Measurements from ENCODE around the gene AFF3.

AFF3 gene

DNA sequence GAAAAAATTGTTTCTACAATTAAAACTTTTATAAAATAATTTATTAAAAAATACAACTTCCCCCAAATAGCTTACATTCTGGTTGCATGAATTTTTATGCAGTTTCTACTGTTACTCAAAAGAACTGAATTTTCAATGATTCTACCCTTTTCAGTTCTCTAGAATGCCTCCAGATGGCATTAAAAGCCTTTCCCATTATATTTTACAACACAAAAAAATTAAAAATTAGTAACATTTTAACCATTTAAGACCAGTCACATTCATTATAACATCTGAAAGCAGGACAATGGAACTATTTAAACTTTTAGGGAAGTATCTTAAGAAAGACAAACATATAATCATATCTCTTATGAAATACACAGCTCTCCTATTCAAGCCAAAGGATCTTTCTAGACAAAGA, 416.6 kb downstream of the AFF3 start:
- in situ Hi-C loops (cut with HindIII; ENCODE audit: low sequenced_read_pairs), result no loop called here

DNA sequence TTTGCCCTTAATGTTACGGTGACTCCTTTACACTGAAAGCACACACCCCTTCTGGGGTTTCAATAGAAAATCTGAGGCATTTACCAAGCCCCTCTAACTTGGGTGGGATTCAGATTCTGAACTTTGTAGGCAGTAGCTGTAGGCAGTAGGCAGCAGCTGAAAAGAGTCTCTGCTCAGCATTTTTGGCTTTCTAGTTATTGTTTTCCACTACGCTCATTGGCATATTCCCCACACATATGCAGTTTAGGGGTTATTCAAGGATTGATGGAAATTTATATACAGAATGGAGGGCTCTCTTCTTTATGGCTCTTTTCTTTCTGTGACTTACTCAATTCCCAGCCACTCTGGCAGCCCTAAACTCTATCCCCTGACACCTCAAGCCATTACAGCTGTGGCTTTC, 419.9 kb downstream of the AFF3 start:
- in situ Hi-C loops (cut with HindIII; ENCODE audit: low sequenced_read_pairs), result no loop called here

DNA sequence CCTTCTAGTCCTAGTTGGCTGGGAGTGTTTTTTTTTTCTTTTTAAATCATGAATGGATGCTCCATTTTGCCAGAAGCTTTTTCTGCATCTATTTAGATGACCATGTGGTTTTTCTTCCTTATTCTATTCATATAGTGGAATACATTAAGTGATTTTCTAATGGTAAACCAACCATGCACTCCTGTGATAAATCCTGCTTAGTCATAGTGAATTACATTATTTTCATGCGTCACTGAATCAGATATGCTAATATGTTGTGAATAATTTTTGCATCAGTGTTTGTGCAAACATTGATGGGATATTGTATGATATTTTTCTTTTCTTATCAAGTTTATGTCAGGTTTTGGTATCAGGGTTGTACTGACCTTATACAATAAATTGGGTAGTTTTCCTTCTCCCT, 423.3 kb downstream of the AFF3 start:
- in situ Hi-C loops (cut with HindIII; ENCODE audit: low sequenced_read_pairs), result no loop called here

DNA sequence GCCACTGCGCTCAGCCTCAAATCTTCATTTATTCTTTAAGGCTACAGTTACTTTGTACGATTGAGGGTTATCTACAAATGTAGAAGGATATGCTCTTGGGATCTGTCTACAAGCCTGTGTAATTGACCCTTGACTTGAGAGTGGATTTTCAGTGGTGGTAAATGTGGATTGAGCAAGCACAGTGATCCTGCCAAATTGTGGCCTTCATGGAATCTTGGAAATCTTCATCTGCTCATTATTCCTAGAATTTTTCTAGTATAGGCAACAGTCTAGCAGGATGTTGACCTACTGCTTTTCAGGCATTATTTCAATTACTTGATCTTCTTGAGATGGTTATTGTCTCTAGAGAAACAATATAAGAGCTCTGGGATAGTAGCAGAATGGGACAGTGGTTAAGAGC, 426.4 kb downstream of the AFF3 start:
- in situ Hi-C loops (cut with HindIII; ENCODE audit: low sequenced_read_pairs), result no loop called here

DNA sequence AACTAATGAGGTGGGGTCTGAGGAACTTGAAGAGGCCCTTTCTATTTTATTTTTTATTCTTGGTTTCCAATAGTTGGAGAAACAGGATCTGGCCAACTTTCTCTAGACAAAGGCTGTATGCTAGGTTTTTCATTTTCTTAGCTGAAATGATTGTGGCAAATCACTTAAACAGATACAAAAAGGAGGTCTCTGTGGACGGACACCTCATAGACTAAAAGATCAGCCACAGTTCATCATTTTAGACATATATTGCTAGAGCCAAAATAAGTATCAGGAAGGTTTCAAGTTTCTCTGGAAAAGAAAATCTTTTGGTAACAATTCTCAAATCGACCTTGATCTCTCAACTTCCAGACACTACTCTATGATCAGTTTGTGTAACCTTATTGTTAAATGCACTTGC, 428.0 kb downstream of the AFF3 start:
- in situ Hi-C loops (cut with HindIII; ENCODE audit: low sequenced_read_pairs), result no loop called here

DNA sequence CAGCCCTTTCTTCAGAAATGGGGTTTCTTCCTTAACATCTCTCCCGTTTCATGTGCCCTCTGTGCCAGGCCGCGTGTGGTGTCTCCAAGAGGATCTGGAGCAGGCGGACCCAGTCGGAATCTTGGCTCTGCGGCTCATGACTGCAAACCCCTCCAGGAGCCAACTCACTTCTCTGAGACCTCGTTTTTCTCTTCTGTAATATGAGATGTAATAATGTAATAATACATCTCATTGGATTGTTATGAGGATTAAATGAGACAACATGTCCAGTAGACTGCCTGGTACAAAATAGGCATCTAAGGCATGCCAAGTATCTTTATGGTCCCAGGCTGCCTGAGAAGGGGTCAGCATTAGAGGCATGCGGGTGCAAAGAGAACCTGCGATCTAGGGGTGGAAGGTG, 431.2 kb downstream of the AFF3 start:
- in situ Hi-C loops (cut with HindIII; ENCODE audit: low sequenced_read_pairs), result no loop called here

DNA sequence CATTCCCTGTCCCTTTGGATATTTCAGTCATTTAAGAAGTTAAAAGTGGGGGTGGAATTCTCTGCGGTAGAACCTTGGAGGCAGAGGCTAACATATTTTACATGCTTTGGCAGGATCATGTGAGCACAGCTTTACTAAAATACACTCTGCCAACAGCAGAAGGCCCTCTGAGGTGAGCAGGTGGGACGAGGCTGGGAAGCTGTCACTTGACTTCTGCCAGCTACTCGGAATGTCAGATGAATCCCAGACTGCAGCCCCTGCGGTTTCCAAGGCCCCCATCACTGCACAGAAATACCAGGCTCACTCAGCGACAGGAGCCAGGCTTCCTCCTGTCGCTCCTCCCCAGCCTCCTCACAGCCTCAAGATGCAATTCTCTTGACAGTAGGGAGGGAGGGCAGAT, 431.7 kb downstream of the AFF3 start:
- in situ Hi-C loops (cut with HindIII; ENCODE audit: low sequenced_read_pairs), result no loop called here

DNA sequence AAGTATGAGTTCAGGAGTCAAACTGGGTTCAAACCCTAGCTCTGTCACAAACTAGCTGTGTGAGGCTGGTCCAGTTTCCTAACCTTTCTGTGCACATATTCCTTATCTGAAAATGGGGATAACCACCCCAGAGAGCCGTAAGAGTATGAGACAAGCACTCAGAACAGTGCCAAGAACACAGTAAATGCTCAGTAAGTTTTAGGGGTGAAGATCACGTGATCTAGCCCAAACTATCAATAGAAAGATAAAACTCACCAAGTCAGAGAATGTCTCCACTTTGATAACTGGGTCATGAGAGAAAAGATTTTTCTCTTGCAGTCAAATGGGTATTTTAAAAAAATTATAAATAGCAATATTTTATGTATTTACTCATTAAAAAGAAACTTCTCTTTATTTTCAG, 433.2 kb downstream of the AFF3 start:
- in situ Hi-C loops (cut with HindIII; ENCODE audit: low sequenced_read_pairs), result no loop called here

DNA sequence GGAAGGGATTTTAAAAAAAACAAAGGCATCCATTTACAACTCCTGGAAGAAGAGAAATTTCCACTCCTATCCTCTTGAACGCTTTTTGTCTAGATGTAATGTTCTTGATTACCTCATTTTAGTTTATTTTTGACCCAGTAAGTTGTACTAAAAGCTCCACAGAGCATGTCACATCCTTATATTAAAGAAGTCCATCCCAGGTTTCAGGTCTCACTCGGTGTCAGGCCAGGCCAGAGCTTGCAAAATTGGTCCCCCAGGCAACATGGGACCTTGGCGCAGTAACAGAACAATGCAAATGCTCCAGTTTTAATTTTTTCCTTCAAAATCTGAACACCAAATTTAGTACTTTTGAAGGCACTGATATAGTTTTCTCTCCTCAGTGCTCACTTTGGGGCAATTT, 434.2 kb downstream of the AFF3 start:
- in situ Hi-C loops (cut with HindIII; ENCODE audit: low sequenced_read_pairs), result no loop called here

DNA sequence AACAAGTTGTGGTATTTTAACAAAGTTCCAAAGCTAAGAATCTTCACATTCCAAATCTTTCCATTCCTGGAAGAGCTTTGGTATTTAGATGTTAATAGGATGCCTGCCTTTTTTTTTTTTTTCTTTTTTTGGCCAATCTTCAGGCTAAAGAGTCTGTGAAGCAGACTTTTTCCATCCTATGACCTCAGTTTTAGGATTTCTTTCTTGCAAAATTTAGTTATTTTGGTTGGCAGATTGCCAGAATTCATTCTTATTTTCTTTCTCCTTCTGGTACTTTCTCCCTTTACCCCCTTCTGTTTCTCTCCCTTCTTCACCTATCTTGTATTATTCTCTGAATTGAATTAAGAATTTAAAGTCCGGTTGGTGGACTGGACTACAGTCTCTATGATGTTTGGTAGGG, 434.8 kb downstream of the AFF3 start:
- in situ Hi-C loops (cut with HindIII; ENCODE audit: low sequenced_read_pairs), result no loop called here

DNA sequence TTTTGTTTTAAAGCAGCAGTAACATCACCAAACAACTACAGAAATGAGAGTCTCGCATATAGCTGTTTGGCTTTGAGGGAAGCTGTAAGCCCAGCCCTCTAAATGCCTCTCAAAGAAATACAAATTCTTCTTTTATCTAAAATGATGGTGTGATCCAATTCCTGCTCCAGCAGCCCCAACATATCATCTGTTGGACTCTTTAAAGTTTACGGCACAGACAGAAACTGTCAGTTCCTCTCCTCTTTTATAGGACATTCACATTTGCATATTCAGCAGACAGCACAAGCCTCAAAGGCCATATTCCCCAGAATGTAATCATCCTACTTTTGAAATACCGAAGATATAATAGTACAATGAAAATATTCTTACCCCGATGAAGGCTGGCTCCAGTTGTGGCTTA, 435.7 kb downstream of the AFF3 start:
- in situ Hi-C loops (cut with HindIII; ENCODE audit: low sequenced_read_pairs), result no loop called here

DNA sequence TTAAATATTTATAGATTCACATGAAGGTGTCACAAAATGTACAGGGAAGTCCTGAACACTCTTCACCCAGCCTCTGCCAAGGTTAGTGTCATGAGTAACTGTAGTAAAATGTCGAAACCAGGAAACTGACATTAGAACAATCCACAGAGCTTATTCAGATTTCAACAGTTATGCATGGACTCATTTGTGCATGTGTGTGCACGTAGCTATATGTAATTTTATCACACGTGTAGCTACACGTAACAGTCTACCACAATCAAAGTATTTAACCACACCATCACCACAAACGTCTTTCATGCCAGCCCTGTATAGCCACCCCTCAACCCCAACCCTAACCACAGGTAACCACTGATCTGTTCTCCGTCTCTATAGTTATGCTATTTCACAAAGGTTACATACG, 440.9 kb downstream of the AFF3 start:
- in situ Hi-C loops (cut with HindIII; ENCODE audit: low sequenced_read_pairs), result no loop called here

DNA sequence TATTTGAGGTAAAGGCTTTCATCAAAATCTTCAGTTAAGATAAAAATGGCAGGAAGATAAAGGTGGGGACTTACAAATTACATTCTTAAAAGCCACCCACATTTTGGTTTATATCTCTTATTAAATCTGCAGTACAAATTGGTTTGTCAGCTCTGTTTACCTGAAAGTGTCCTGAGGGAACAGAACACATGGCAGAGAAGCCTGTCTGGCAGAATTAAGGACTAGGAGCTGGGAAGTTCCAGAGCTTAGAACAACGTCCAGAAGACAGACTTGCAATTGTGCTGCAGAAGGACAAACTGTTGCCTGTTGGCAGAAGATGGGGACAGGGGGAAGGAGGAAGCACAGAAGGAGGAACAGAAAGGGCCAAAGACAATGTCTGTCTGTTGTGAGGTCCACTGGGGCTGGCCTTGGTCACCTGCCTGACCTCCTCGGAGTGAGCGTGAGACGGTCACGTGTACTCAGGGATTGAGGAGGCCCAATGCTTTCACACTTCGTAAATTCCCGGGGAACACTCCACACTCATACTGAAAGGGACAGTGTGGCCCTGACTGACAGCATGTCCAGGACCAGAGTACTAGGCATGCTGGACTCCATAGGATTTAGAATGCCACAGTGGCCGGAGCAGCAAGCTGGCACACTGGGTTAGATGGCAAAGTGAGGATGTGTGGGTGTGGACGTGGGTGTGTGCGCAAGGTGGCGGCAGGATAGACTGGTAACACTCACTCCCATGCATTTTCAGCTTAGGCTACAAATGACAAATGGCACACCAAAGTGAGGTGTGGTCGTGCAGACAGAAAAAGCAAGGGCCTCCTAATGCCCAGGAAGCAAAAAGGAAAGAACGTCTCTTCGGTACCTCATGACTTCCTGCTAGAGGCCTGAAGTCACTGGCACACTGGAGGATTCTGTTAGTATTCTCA, 441.6 kb downstream of the AFF3 start:
- in situ Hi-C loops (cut with HindIII; ENCODE audit: low sequenced_read_pairs), result no loop called here

DNA sequence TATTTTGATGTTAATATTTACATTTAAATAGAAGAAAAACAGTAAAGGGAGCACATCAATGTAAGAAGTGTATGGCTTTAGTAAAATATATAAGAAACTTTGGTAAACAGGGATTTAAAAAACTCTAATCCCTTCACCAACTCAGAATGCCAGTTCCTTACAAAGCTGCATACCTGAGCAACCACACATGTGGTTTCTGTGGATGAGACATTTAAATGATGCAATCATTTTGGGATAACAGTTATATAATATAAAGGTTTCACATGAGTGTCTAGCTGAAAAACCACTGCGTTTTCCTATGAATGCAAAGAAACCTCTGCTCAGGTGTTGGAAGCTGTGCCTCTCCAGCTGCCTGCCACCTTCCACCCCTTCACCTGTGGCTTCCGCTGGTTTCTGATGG, 443.5 kb downstream of the AFF3 start:
- in situ Hi-C loops (cut with HindIII; ENCODE audit: low sequenced_read_pairs), result no loop called here

DNA sequence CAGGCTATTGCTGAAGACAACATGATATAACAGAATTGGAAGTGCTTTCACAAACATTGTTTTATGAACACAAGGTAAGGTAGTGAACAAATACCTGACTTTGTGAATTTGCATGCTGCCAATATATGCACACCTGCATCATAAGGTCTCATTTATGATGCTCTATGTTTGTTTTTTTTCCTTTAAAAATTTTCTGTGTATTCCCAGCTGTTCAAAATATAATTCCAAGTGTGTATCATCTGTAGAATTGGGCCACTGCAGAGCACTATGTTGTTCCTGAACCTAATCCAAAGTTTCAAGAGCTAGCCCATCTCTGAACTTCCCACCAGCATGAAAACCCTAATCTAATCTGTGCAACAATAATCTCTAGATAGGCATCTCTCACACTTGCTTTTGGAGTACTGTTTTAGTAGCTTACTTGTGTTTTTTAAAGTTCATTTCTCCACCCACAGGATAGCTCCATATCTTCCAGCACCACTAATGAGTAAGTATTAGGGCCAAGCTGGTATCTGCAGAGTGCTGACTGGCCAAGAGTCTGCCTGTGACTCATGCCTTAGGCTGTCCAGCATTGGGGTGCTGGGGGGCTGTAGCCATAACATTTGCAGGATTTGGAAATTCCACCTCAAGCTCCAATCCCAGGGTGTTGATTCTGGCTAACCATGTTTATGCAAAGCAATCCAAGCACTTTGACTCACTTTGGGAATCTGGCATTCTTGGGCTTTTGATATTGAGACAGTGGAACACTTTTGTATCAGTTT, 444.4 kb downstream of the AFF3 start:
- in situ Hi-C loops (cut with HindIII; ENCODE audit: low sequenced_read_pairs), result no loop called here

DNA sequence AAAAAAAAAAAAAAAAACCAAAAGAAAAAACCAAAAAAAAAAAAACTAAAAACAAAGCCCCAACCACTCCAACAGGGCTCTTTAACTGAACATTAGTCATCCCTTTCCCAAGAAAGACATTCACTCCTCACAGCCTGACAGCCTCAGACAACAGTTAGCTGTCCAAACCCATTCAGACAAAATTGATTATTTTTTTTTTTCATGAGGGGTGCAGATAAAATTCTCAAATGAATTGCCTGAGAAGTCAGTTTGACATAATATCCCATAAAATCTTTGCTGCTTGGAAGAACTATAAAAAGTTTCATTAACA, 446.5 kb downstream of the AFF3 start:
- in situ Hi-C loops (cut with HindIII; ENCODE audit: low sequenced_read_pairs), result no loop called here

DNA sequence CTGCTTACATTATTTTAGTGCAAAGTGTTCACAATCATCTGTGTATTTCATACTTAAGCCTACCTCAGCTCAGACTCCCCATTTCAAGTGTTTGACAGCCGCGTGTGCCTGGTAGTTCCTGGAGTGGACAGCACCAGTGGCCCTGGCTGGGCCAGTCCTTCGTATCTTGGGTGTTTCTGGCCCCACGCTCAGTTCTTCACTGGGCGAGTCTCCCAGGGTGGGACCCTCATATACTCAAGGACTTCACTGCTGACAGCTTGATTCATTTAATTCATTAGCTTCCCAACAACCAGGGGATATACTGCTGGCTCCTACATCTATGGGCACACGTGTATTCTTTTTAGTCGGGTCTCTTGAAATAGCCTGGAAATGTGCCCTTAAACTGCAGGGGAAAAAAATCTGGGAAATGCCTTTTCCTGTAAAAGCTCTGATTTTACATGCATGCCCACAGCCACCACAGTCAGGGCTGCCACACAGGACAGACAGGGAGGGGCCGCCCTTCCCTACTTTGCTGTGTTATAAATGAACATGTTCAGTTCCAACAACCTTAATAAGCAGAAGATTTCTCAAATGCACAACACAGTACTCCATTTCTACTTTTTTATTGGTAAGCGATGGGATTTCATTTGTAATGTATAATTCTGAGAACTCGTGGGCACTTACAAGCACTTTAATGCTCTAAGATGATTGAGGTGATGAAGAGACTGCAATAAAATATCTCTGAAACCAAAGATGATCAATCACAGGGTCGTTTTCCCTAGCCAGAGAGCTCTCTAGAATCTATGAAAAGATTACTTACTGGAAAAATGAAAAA, 447.1 kb downstream of the AFF3 start:
- in situ Hi-C loops (cut with HindIII; ENCODE audit: low sequenced_read_pairs), result no loop called here

DNA sequence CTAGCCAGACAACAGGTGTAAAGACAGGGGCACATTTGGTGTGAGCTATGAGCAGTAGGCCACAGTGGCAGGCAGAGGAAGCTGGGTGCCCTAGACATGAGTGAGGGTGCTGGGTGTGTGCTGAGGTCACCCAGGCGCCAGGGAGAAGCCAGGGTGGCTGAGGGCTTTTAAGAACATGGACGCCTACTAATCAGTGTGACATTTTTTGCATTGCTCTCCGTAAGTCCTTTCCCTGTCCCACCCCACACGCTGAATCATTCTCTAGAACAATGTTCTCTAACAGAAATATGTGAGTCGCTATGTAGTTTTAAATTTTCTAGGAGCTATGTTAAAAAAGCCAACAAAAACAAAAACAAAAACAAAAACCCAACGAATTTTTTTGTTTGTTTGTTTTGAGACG, 448.1 kb downstream of the AFF3 start:
- in situ Hi-C loops (cut with HindIII; ENCODE audit: low sequenced_read_pairs), result no loop called here

DNA sequence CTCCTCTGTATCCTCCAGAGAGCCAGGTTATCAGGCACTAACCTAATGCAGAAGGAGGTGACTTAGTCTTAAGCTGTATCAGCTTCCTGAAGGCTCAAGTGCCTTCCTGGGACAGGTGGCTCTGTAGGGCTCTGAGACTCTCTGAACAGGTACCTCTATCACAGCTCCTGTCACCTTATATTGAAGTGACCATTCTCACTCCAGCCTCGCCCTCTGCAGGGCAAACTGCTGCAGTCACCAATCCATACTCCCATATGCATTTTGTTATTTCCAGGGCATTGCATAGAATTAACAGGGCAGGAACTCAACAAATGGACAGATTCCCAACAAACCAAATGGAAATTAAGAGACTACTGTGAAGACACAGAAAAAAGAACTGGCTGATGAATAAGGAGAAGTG, 449.6 kb downstream of the AFF3 start:
- in situ Hi-C loops (cut with HindIII; ENCODE audit: low sequenced_read_pairs), result no loop called here

DNA sequence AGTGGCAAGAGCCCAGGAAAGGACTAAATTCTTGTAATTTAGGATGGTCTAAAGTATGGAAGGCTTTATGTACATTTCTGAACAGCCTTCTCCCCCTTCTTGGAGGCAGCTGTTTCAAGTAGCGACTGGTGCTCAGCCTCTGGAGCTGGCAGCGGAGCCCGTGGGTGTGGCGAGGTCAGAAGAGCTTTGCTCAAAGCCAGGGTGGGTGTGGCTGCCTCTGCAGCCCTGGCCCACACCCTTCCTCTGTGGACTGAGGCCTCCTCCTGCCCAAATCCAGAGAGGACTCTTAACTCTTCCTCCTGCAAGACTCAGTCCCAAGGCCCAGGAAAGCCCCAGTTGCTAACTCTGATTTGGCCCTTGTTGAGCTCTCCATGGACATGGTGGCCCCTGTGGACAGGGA, 450.5 kb downstream of the AFF3 start:
- in situ Hi-C loops (cut with HindIII; ENCODE audit: low sequenced_read_pairs), result no loop called here

DNA sequence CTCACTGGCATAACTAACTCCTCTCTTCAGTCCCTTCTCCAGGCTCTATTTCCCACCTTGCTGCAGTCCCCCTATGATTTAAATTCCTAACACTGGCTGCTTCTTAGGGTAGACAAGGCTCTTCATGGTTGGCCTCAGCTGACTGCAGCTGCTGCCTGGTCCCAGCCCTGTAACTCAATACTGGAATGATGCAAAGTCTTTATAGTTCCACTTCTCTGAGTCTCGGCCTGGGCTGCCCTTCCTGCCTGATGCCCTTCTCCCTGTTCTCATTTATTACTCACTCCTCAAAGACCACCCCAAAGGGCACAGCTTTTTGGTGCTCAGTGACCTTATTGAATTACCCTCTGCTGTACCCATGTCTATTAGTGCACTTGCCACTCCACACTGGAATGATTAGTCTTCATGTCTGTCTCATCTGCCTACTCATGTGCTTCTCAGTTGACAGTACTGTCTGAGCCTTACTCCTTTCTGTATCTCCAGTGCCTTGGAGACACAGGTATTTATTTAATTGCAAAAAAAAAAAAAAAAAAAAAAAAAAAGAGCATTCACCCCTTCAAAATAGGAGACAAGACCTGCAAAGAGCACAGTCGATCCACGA, 453.1 kb downstream of the AFF3 start:
- in situ Hi-C loops (cut with HindIII; ENCODE audit: low sequenced_read_pairs), result no loop called here
